IPS DF 4.7 (cell line): ENCODE measurements around the gene HRH3.

Experiments
- DNase-seq: peaks from one replicate; pipeline ENCODE4 v3.0.0-alpha.2; 2013; ENCODE audit warnings: low spot score; ENCODE audit errors: extremely low read depth

HRH3 gene

GRCh38 chr20:62201173-62202082 lies 18.6 kb downstream of the HRH3 start:
- DNase-seq = no peak

GRCh38 chr20:62200491-62201172 lies 19.4 kb downstream of the HRH3 start:
- DNase-seq = no peak

GRCh38 chr20:62198931-62199330 lies 21.1 kb downstream of the HRH3 start:
- DNase-seq = no peak

GRCh38 chr20:62198496-62198895 lies 21.6 kb downstream of the HRH3 start:
- no peak for DNase-seq

- DNase-seq = no peak
Measured at GRCh38 chr20:62197801-62198200, 22.3 kb downstream of the HRH3 start.

- DNase-seq = no peak
Measured at GRCh38 chr20:62197311-62197710, 22.8 kb downstream of the HRH3 start.

- no peak for DNase-seq
Measured at GRCh38 chr20:62196286-62196685, 23.8 kb downstream of the HRH3 start.

- no peak for DNase-seq
Measured at GRCh38 chr20:62195736-62196135, 24.3 kb downstream of the HRH3 start.

- no peak for DNase-seq
Measured at GRCh38 chr20:62195075-62195405, 25.0 kb downstream of the HRH3 start.

GRCh38 chr20:62193079-62194025 lies 26.7 kb downstream of the HRH3 start:
- DNase-seq = no peak

DNA sequence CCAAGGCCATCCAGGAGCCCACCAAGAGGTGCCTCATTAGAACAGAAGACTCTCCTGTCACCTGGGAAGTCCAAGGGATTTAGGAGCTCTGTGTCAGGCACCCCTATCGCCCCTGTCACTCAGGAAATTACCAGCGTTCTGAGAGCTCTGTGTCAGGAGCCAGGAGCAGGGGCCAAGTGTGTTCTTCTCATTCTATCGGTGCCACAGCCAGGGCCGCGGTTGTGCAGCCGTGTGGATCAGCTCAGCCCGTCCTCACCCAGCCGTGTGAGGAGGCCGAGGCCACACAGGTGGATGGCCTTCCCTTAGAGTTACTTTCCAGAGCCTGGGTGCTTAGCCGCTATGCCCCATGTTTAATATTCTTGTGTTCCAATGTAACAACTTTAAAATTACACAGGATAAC lies 27.4 kb downstream of the HRH3 start:
- DNase-seq = no peak

DNA sequence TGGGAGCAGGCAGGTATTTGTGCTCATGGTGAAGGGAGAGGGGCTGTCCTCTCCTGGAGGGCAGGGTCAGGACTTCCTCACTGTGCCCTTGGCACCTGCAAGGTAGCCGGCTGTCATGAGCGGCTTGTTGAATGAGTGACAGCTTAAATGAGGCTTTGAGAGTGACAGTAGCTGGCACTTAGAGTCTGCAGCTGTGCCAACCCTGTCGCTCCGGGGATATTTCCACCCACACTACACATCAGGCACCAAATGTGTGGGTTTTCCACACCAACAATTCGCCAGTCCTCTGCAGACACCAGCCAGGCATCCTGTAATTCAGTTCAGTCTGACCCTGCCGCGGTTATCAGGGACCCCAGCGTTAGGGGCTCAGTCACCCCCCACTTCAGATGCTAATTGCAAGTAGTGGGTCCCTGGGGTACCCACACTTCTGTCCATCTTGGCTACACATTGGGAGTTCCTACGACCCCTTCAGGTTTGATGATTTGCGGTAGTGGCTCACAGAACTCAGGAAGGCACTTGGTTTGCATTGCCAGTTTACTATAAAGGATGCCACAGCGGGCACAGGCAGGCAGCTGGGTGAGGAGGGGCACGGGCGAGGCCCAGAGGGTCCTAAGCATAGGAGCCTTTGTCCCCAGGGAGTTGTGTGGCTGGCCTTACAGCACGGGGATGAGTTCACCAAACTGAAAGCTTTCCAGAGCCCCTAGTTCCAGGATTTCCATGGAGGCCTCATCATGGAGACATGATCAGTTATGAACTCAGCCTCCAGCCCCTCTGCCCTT lies 28.1 kb downstream of the HRH3 start:
- DNase-seq = no peak

DNA sequence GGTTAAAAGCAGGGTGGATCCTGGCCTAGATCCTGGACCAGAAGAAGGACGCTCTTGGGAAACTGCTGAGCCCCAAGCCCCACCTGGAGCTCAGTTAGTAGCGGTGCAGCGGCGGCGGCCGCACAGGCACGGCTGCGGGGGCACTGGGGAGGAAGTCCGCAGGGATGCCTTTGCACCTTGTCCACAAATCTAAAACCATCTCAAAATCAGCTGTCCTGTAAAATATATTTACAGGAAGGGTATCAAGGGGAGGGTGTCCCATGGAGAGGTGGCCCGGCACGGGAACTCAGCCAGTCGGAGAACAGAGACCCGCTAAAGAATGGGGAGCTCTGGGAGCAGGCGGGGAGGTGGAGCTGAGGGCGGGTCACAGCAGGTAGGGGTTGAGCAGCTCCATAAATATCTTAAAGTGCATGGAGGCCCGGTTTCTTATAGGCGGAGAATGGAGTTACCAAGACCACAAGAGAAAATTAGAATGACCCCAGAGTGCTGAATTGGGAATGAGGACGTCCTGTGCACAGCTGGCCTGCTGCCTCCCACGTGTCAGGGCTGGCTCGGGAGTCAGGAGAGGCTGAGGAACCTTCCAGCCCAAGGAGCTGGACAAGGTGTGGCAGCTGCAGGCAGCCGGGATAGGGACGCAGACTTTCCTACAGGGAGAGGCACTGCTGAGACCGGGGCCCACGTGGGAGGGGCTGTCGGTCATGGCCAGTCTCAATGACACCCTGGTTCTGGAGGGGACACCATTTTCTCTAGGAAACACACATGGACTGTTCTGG lies 29.3 kb downstream of the HRH3 start:
- no peak for DNase-seq

- DNase-seq = no peak
Measured at GRCh38 chr20:62186887-62187866, 32.9 kb downstream of the HRH3 start.

DNA sequence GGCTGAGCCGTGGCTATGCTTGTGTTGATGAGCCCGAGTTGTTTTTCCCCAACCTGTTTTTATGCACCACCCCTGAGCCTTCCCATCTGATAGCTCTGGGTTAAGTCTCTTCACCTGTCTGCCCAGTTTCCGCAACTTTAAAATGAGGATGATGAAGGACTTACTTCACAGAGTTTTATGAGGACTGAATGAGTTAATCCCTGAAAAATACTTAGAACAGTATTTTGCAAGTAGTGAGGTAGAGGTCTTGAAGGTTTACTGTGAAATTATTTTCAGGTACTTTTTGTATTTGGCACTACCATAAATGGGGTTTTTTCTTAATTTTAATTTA lies 34.0 kb downstream of the HRH3 start:
- no peak for DNase-seq

GRCh38 chr20:62183426-62184142 lies 36.5 kb downstream of the HRH3 start:
- no peak for DNase-seq

GRCh38 chr20:62182469-62183425 lies 37.3 kb downstream of the HRH3 start, which contains the start of gene MTG2:
MTG2 (plus strand) TSS chr20:62183028; CDS start chr20:62193421, 10,393 bp downstream.
- DNase-seq = peak; percentile 71
